Measurements from ENCODE around the gene MRPL1. TPM values are rescaled to one million over a fixed set of nuclear protein-coding genes. Genes with fewer than 3 reads are reported as not detected.

MRPL1 gene
- total and polyA plus RNA-seq, 2 of the 13 experiments (the other 11 are each of a cell fraction or from before 2014, with no cell fraction given), result 23.3 to 61.5 TPM

- H2AFZ ChIP-seq (ENCODE audit: low read length), result no peak overlapping the region
- no peak for TF ChIP-seq MXD4 (CRISPR knock-in tag; IDR thresholded peaks at IDR 0.05)
- TF ChIP-seq NFIB (CRISPR knock-in tag; IDR thresholded peaks at IDR 0.05; ENCODE audit: borderline replicate concordance), result no peak
- no peak for TF ChIP-seq PBX2 (CRISPR knock-in tag; IDR thresholded peaks at IDR 0.05)
- TF ChIP-seq ZNF792 (CRISPR knock-in tag; IDR thresholded peaks at IDR 0.05), result no peak
- no peak for TF ChIP-seq SMARCE1 (IDR thresholded peaks at IDR 0.05; ENCODE audit: borderline replicate concordance)
- TF ChIP-seq KLF15 (CRISPR knock-in tag; IDR thresholded peaks at IDR 0.05; ENCODE audit: borderline replicate concordance), result no peak
- TF ChIP-seq TEF (CRISPR knock-in tag; IDR thresholded peaks at IDR 0.05), result no peak
- TF ChIP-seq TGIF2 (CRISPR knock-in tag; IDR thresholded peaks at IDR 0.05), result no peak
- TF ChIP-seq CC2D1A (CRISPR knock-in tag; IDR thresholded peaks at IDR 0.05), result no peak
- no peak for TF ChIP-seq KLF12 (CRISPR knock-in tag; IDR thresholded peaks at IDR 0.05; ENCODE audit: borderline replicate concordance)
- no peak for TF ChIP-seq CENPX (CRISPR knock-in tag; IDR thresholded peaks at IDR 0.05)
- TF ChIP-seq ZZZ3 (CRISPR knock-in tag; IDR thresholded peaks at IDR 0.05; ENCODE audit: borderline replicate concordance), result no peak
- TF ChIP-seq GMEB2 (CRISPR knock-in tag; IDR thresholded peaks at IDR 0.05; ENCODE audit: low read depth), result no peak
- no peak for TF ChIP-seq TIGD3 (CRISPR knock-in tag; IDR thresholded peaks at IDR 0.05; ENCODE audit: borderline replicate concordance)
- TF ChIP-seq ZNF646 (CRISPR knock-in tag; IDR thresholded peaks at IDR 0.05), result no peak
These were observed 17.2 kb upstream of the MRPL1 start for GRCh38 chr4:77845400-77845799.

More at GRCh38 chr4:77845400-77845799, 17.2 kb upstream of the MRPL1 start:
- Histone ChIP-seq H4K20me1 (ENCODE audit: insufficient read depth, low read length) (no peaks in the 10 kb centered on the region), H3K4me1 (ENCODE audit: insufficient read depth, low read length) (no peaks in the 10 kb centered on the region), H3K79me2 (ENCODE audit: insufficient read depth, low read length) (no peaks in the 10 kb centered on the region), H3K27me3 (ENCODE audit: control insufficient read depth in 1 of 2, insufficient read depth in 2 of 2, low read length in 2 of 2) (peaks cover 0 to 2% of the 10 kb centered on the region in 2 experiments; a peak in 1 of 5 replicates), H3K9ac (ENCODE audit: insufficient read depth, low read depth, low read length) (no peak overlapping the region), H3K4me2 (ENCODE audit: low read depth, low read length) (no peak overlapping the region), H3K9me3 (ENCODE audit: low read length) (no peaks in the 10 kb centered on the region), H3K4me3 (replicated peaks in 1 of 3; ENCODE audit: insufficient read depth in 1 of 3, low read depth in 2 of 3, low read length in 3 of 3) (no peak overlapping the region), H3K27ac (ENCODE audit: extremely low read length, insufficient read depth, low read length) (no peak overlapping the region), H3K36me3 (replicated peaks in 1 of 2; ENCODE audit: control insufficient read depth in 1 of 2, insufficient read depth in 2 of 2, low read length in 2 of 2) (no peaks in the 10 kb centered on the region)
- ChIA-PET POLR2A (no interaction called here), CTCF (ENCODE audit: low intra/inter-chr PET ratio, low total read pairs) (no interaction called here)
- DNase-seq (ENCODE audit: low spot score) (no peak), ATAC-seq (no peak), FAIRE-seq (no peak)
- 2% methylated on average over 1 of the region's 1 CpG for WGBS (ENCODE audit: low lambda C conversion rate)
- BruUV-seq (replicated peaks), result no TSS peak
- in situ Hi-C loops (cut with HindIII; ENCODE audit: extremely low pct_ligation_motif_present, low pct_unique_long_range_greater_than_20kb) (no loop called here), intact Hi-C loops (cut with micrococcal nuclease; ENCODE audit: unreplicated experiment) (no loop called here)
